ENCODE results near the gene ERRFI1.

- TF ChIP-seq CTCF (IDR thresholded peaks at IDR 0.05) (no peak), POLR2AphosphoS5 (IDR thresholded peaks at IDR 0.05) (peak; percentile 34 to 42 (median 37)), POLR2A (IDR thresholded peaks at IDR 0.05) (no peak)
Measured at GRCh38 chr1:8040586-8040985, 14.5 kb upstream of the ERRFI1 start.
